Tibial nerve (tissue), 4 donors: Measurements from ENCODE around the gene CYS1. TPM values are rescaled to one million over a fixed set of nuclear protein-coding genes. Genes with fewer than 3 reads are reported as not detected.
"Not testable (repeated sequence)": the region's sequence is repeated elsewhere in the genome, so short reads cannot be mapped to it uniquely, and the experiment has no call there.

Experiments used
- DNase-seq, 2 donors: peaks; one replicate each; pipeline ENCODE4 v3.0.0-alpha.2; 2019; ENCODE audit warnings: low spot score in 2 of 2
- H3K27ac ChIP-seq, 4 donors: fragments of 200-600 bp; sonication (generic) in 3 of 4; one replicate each; pipeline ENCODE4 v1.5.1; 2017 to 2019; ENCODE audit warnings: mild to moderate bottlenecking in 1 of 4
- H3K27me3 ChIP-seq, 2 donors: fragments of 200-600 bp; sonication (generic) in 1 of 2; one replicate each; pipeline versions ENCODE4 v1.5.1 to v1.6.0; 2017 to 2019
- H3K36me3 ChIP-seq, 3 donors: fragments of 200-600 bp; sonication (generic); one replicate each; pipeline ENCODE4 v1.5.1; 2018 to 2019
- H3K4me1 ChIP-seq, 4 donors: fragments of 200-600 bp; sonication (generic) in 3 of 4; one replicate each; pipeline ENCODE4 v1.5.1; 2017 to 2019
- H3K4me3 ChIP-seq, 4 donors: fragments of 200-600 bp; sonication (generic) in 3 of 4; one replicate each; pipeline ENCODE4 v1.5.1; 2017 to 2019; ENCODE audit warnings: mild to moderate bottlenecking in 1 of 4, moderate library complexity in 1 of 4
- H3K9me3 ChIP-seq, 4 donors: fragments of 200-600 bp; sonication (generic) in 3 of 4; one replicate each; pipeline ENCODE4 v1.5.1; 2017 to 2019
- EP300 ChIP-seq, 2 donors: sonication (generic); formaldehyde crosslinking; IDR thresholded peaks; one replicate each; pipeline ENCODE4 v1.6.1; 2017; ENCODE audit warnings: antibody characterized with exemption in 2 of 2, mild to moderate bottlenecking in 1 of 2
- POLR2A ChIP-seq, 2 donors: fragments of 450-650 bp; IDR thresholded peaks; one replicate each; pipeline ENCODE4 v1.6.1; 2017; ENCODE audit warnings: antibody characterized with exemption in 2 of 2, mild to moderate bottlenecking in 2 of 2, moderate library complexity in 2 of 2
- WGBS, 2 donors: methylation state at CpG; one replicate each; pipeline ENCODE4 v1.1.5; 2018; 5-methylcytosine and 5-hydroxymethylcytosine counted together
- total RNA-seq, 4 donors: library from RNA; depleted of rRNA; stranded (reverse); fragments of >200 nt; gene quantifications; one replicate each; pipeline ENCODE4 v1.1.0, GENCODE V29; 2016
- TF ChIP-seq, protein P1 (sequence below), 5 experiments: fragments of 200-600 bp in 3 of 5; fragments of 450-650 bp in 2 of 5; sonication (generic) in 3 of 5; IDR thresholded peaks; one replicate each; pipeline ENCODE4 v1.5.1; 2016 to 2019; ENCODE audit warnings: antibody characterized with exemption in 5 of 5, mild to moderate bottlenecking in 3 of 5, moderate library complexity in 2 of 5

Gene CYS1
- total RNA-seq, 4 donors from 2014 or later: 2.7 to 17.5 (median 10.9) TPM

DNA sequence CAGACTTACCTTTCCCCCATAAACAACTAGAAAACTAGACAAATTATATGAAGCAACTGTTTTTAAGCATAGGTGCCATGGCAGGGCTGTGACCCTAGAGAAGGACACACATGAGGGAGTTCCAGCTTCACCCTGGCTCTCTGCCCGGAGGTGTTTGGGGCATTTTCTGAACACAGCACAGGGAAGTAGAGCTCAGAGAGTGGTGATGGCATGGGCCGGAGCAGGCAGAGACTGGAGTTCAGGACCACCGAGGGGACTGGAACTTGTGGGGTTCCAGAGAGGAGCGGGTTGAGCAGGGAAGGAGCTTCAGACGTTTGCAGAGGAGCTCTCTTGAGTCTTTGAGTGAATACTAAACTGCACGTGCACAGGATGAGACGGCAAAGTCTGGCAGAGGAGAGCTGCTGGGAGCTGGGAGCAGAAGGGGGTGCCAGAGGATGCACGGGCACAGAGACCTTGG is 63.4 kb downstream of the CYS1 start:
- TF ChIP-seq POLR2A (IDR thresholded peaks at IDR 0.05) (no peak), EP300 (IDR thresholded peaks at IDR 0.05) (no peak)
- TF ChIP-seq, protein P1, sequence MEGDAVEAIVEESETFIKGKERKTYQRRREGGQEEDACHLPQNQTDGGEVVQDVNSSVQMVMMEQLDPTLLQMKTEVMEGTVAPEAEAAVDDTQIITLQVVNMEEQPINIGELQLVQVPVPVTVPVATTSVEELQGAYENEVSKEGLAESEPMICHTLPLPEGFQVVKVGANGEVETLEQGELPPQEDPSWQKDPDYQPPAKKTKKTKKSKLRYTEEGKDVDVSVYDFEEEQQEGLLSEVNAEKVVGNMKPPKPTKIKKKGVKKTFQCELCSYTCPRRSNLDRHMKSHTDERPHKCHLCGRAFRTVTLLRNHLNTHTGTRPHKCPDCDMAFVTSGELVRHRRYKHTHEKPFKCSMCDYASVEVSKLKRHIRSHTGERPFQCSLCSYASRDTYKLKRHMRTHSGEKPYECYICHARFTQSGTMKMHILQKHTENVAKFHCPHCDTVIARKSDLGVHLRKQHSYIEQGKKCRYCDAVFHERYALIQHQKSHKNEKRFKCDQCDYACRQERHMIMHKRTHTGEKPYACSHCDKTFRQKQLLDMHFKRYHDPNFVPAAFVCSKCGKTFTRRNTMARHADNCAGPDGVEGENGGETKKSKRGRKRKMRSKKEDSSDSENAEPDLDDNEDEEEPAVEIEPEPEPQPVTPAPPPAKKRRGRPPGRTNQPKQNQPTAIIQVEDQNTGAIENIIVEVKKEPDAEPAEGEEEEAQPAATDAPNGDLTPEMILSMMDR (IDR thresholded peaks at IDR 0.05): no peak
- no peaks in the 10 kb centered on the region for H3K36me3 ChIP-seq
- no peaks in the 10 kb centered on the region for H3K27me3 ChIP-seq
- WGBS, 2 donors: 84 to 87% methylated on average over 8 of the region's 8 CpGs
- no peak overlapping the region for H3K27ac ChIP-seq
- no peak for DNase-seq
- no peaks in the 10 kb centered on the region for H3K4me1 ChIP-seq
- H3K9me3 ChIP-seq: peaks cover 0 to 4% (median 0%) of the 10 kb centered on the region in 4 donors
- H3K4me3 ChIP-seq: no peak overlapping the region

DNA sequence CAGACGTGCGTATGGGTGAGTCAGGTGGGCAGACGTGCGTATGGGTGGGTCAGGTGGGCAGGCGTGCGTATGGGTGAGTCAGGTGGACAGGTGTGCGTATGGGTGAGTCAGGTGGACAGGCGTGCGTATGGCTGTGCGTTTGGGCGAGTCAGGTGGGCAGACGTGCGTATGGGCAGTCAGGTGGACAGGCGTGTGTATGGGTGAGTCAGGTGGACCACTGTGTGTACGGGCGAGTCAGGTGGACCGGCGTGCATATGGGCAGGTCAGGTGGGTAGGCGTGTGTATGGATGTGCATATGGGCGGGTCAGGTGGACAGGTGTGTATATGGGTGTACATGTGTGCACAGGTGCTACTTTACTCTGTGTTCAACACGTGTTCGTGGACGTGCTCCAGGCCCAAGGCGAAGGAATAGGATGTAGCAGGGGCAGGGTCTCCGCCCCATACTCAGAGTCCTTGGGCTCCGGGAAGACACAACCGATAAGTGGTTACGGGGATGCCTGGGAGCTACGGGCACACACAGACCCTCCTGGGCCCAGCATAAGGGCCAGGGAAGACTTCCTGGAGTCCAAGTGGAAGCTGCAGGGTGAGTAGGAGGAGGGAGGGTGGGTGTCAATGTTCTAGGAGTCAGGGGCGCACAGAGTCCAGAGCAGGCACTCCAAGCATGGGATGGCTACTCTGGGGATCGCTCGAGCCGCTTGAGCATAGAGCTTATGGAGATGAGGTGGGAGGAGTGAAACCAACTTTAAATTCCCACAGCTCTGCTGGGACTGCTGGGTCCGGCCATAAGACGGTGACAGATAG is 64.0 kb downstream of the CYS1 start:
- no peak for DNase-seq
- H3K4me3 ChIP-seq: no peak overlapping the region
- WGBS, 2 donors: 91 to 92% methylated on average over 35 of the region's 35 CpGs

DNA sequence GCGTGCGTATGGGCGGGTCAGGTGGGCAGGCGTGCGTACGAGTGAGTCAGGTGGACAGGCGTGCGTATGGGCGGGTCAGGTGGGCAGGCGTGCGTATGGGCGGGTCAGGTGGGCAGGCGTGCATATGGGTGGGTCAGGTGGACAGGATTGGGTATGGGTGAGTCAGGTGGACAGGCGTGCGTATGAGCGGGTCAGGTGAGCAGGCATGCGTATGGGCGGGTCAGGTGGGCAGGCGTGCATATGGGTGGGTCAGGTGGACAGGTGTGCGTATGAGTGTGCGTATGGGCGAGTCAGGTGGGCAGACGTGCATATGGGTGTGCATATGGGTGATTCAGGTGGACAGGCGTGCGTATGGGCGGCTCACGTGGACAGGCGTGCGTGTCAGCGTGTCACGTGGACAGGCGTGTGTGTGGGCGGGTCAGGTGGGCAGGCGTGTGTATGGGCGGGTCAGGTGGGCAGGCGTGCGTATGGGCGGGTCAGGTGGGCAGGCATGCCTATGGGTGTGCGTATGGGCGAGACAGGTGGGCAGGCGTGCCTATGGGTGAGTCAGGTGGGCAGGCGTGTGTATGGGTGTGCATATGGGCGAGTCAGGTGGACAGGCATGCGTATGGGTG is 64.7 kb downstream of the CYS1 start:
- H3K4me1 ChIP-seq, H3K4me3 ChIP-seq, H3K36me3 ChIP-seq, DNase-seq, H3K27me3 ChIP-seq, H3K27ac ChIP-seq, H3K9me3 ChIP-seq: not testable (repeated sequence)
- 91 to 95% methylated on average over 44 of the region's 44 CpGs for WGBS, 2 donors

More for the DNA sequence above, 64.0 kb downstream of the CYS1 start:
- Histone ChIP-seq H3K36me3 (no peaks in the 10 kb centered on the region), H3K9me3 (peaks cover 0 to 4% (median 0%) of the 10 kb centered on the region in 4 donors), H3K27me3 (no peaks in the 10 kb centered on the region), H3K4me1 (no peaks in the 10 kb centered on the region), H3K27ac (no peak overlapping the region)
- TF ChIP-seq EP300 (IDR thresholded peaks at IDR 0.05): no peak
- no peak for TF ChIP-seq POLR2A (IDR thresholded peaks at IDR 0.05)
- TF ChIP-seq, protein P1 (IDR thresholded peaks at IDR 0.05): no peak

DNA sequence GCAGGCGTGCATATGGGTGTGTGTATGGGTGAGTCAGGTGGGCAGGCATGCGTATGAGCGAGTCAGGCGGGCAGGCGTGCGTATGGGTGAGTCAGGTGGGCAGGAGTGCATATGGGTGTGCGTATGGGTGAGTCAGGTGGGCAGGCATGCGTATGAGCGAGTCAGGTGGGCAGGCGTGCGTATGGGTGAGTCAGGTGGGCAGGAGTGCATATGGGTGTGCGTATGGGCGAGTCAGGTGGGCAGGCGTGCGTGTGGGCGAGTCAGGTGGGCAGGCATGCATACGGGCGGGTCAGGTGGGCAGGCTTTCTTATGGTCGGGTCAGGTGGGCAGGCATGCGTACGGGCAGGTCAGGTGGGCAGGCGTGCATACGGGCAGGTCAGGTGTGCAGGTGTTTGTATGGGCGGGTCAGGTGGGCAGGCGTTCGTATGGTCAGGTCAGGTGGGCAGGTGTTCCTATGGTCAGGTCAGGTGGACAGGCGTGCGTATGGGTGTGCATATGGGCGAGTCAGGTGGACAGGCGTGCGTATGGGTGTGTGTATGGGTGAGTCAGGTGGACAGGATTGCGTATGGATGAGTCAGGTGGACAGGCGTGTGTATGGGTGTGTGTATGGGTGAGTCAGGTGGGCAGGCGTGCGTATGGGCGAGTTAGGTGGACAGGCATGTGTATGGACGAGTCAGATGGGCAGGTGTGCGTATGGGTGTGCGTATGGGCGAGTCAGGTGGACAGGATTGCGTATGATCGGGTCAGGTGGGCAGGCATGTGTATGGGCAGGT is 65.6 kb downstream of the CYS1 start:
- H3K4me3 ChIP-seq: no peak overlapping the region
- H3K36me3 ChIP-seq: no peaks in the 10 kb centered on the region
- TF ChIP-seq EP300 (IDR thresholded peaks at IDR 0.05) (no peak), POLR2A (IDR thresholded peaks at IDR 0.05) (no peak)
- TF ChIP-seq, protein P1 (IDR thresholded peaks at IDR 0.05): no peak
- peaks cover 0 to 4% (median 0%) of the 10 kb centered on the region in 4 donors for H3K9me3 ChIP-seq
- DNase-seq: no peak
- no peak overlapping the region for H3K27ac ChIP-seq
- 88 to 89% methylated on average over 42 of the region's 42 CpGs for WGBS, 2 donors
- no peaks in the 10 kb centered on the region for H3K27me3 ChIP-seq
- H3K4me1 ChIP-seq: peaks cover 0 to 13% (median 11%) of the 10 kb centered on the region in 4 donors

DNA sequence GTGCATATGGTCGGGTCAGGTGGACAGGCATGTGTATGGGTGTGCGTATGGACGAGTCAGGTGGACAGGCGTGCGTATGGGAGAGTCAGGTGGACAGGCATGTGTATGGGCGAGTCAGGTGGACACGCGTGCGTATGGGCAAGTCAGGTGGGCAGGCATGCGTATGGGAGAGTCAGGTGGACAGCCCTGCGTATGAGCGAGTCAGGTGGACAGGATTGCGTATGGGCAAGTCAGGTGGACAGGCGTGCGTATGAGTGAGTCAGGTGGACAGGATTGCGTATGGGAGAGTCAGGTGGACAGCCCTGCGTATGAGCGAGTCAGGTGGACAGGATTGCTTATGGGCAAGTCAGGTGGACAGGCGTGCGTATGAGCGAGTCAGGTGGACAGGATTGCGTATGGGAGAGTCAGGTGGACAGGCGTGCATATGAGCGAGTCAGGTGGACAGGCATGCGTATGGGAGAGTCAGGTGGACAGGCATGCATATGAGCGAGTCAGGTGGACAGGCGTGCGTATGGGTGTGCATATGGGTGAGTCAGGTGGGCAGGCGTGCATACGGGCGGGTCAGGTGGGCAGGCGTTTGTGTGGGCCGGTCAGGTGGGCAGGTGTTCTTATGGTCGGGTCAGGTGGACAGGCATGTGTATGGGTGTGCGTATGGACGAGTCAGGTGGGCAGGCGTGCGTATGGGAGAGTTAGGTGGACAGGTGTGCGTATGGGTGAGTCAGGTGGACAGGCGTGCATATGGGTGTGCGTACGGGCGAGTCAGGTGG is 66.4 kb downstream of the CYS1 start:
- H3K4me1 ChIP-seq: peaks cover 0 to 21% (median 15%) of the 10 kb centered on the region in 4 donors
- not testable (repeated sequence) for H3K9me3 ChIP-seq, H3K27me3 ChIP-seq, H3K4me3 ChIP-seq, H3K36me3 ChIP-seq, H3K27ac ChIP-seq
- WGBS, 2 donors: 92 to 93% methylated on average over 43 of the region's 43 CpGs
- peak in 1 of 2 donors; percentile 2 for DNase-seq
